HG03103 (cell line): ENCODE data around the gene MTHFD1.

Source experiments
- ATAC-seq: cut with Tn5 transposase; IDR thresholded peaks from one replicate; pipeline ENCODE4 v1.9.1; 2021; ENCODE audit warnings: low read depth; ENCODE audit not compliant: unreplicated experiment

MTHFD1 gene

DNA sequence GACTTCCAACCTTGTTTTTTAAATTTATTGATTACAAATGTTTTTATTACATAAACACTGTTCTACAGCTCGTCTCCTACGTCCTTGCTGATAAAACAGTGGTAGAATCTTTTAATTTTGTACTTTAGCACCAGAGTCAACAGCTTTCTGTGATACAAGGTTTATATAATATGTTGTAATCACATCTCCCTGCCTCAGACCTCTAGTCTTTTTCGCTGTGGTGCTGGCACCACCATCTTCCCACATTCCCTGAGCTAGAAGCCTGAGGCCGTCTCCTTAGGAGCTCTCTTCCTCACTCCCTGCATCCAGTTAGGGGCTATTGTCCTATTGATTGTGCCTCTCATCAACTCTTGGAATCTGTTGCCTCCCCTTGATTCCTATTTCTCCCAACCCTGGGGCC, 17.1 kb downstream of the MTHFD1 start:
- ATAC-seq = no peak

GRCh38 chr14:64407329-64407728, 19.2 kb downstream of the MTHFD1 start:
- ATAC-seq = no peak

- ATAC-seq = no peak
These were observed 21.2 kb downstream of the MTHFD1 start for GRCh38 chr14:64409126-64409920.

- no peak for ATAC-seq
These were observed 22.1 kb downstream of the MTHFD1 start for GRCh38 chr14:64410084-64410774.

DNA sequence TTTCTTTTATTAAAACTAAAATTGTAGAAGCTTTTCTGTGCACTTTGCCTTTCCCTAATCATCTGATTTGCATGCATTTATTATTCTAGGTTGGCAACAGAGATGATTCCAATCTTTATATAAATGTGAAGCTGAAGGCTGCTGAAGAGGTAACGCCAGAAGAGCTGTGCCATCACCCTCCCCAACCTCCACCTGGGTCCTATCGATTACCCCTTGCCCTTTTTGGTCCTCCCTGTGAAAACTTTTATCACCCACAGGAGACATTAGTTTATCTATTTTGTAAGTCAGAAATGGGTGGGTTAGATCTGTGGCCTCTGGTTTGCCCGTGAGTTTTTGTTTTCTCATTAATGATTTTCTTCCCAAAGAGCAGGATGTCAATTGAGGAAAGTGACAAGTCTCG, 22.8 kb downstream of the MTHFD1 start:
- no peak for ATAC-seq

GRCh38 chr14:64412237-64412636, 24.1 kb downstream of the MTHFD1 start:
- ATAC-seq = no peak

GRCh38 chr14:64416348-64416932, 28.3 kb downstream of the MTHFD1 start:
- ATAC-seq = no peak

DNA sequence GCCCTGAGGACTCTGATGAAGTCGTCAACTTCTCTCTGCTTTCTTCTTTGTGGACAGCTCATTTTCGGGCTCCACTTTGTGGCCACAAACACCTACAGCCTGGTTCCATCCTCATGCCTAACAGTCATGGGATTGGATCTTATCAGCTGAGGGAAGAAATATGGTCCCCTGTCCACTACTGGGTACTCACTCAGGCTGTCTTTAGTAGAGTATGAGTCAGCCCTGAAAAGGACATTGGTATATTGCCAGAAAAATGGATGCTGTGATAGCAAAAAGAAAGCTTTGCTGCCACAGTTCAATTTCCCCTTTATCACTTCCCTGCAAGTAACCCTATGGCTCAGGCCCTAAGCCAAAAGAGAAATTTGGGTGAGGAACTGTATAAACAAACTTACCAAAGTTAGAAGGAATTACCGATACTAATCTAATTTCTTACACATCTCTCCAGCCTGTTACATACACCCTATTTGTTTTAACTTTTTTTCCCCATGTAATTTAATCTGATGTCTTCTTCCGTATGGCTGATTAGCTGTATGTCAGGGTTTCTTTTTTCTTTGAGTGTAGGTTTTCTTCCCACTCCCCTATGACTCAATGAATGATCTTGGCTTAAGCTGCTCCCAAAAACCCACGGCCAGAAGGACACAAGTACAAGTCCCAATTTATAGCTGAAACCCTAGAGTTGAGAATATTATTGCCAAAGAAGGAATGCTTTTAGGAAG, 29.1 kb downstream of the MTHFD1 start:
- no peak for ATAC-seq

DNA sequence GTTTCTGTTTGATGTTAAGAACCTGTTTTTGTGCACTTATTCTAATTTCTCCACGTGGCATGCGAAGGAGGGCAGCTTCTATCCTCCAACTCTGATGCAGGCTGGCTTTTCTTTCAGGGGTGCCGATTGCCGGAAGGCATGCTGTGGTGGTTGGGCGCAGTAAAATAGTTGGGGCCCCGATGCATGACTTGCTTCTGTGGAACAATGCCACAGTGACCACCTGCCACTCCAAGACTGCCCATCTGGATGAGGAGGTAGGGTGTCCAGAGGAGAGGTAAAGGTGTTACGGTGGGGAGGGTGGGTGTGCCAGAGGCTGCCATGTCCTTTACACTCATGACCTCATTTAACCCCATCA, 29.6 kb downstream of the MTHFD1 start:
- ATAC-seq = no peak

DNA sequence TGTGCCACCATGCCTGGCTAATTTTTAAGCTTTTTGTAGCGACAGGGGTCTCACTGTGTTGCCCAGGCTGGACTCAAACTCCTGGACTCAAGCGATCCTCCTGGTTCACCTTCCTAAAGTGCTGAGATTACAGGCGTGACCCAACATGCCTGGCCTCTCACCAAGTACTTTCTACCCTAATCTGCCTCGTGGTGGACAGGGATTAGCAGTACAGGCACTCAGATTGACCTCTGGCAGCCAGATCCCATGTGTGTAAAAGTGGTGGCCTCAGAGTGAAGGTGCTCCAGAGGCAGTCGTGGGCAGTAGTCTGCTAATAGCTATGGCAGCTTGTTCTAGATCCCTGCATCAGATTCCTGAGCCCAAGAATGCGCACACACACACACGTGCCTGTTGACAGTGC, 30.9 kb downstream of the MTHFD1 start:
- no peak for ATAC-seq

GRCh38 chr14:64421166-64421565, 33.0 kb downstream of the MTHFD1 start:
- ATAC-seq = no peak

DNA sequence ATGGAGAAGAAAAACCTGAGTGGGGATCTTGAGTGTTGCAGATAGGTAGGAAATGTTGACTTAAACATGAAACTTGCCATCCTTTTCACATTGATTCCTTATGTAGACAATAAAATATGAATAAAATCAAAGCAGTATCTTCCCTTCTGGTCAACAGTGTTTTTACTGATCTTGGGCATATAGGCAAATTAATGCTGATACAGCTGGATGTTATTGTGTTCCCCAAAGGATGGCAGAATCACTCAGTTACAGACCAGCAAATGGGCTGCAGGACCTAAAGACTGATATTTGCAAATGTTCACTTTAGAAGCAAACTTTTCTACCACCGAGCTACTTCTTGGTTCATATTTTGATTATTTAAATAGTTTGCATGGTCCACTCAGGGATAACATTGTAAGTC, 33.9 kb downstream of the MTHFD1 start:
- ATAC-seq = no peak

DNA sequence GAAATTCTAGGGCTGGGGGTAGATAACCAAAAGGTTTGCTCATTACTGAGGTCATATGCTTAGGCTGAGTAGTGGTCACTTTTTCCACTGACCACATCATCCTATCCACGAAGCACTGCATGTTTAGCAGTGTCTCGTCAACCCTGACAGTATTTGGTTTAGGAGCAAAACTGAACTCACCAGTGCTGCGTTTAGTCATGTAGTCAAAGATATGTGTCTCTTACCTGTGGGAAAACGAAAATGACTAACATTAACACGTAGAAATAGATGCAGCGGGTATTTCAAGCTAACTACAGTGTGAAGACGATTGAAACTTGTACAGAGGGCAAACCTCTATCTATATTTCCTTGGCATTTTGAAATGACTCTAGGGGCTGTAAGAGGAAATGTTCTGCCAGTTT, 34.6 kb downstream of the MTHFD1 start:
- no peak for ATAC-seq

DNA sequence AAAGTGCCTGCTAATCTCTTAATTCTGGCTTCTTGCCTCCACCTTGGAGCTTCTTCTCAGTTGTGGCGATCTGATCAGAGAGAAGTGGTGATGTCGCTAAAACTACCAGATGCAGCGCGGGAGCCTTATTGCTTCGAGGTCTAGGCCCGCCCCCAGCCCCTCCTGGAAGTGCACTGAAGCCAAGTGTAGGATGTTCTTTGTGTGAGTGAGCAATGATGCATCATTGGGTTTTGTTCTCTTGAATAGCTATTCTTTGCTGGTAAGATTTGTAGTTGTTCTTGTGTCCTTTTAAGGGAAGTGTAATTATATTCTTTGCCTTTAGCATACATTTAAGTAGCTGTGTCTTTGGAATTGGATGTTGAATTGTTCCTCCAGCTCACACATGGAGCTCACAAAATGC, 35.8 kb downstream of the MTHFD1 start:
- no peak for ATAC-seq

GRCh38 chr14:64434528-64434927, 46.4 kb downstream of the MTHFD1 start:
- ATAC-seq = no peak

- no peak for ATAC-seq
These were observed 50.2 kb downstream of the MTHFD1 start for GRCh38 chr14:64438181-64438841.

- ATAC-seq = no peak
These were observed 51.0 kb downstream of the MTHFD1 start for GRCh38 chr14:64439141-64439540.

- no peak for ATAC-seq
These were observed 52.3 kb downstream of the MTHFD1 start for GRCh38 chr14:64440494-64440893.

- no peak for ATAC-seq
These were observed 54.3 kb downstream of the MTHFD1 start for GRCh38 chr14:64442300-64442988.

- ATAC-seq = no peak
These were observed 56.0 kb downstream of the MTHFD1 start for GRCh38 chr14:64444140-64444539.
